Panc1 (cell line): ENCODE measurements around the gene CYBA. TPM values are rescaled to one million over a fixed set of nuclear protein-coding genes. Genes with fewer than 3 reads are reported as not detected.

Experiments
- ATAC-seq: fragments of 200-7000 bp; cut with Tn5 transposase; 2 replicates; pipeline ENCODE4 v1.9.1; 2020; ENCODE audit warnings: mild to moderate bottlenecking, moderate library complexity
- BruUV-seq: library from RNA; stranded (reverse); fragments of 400-500 nt; replicated peaks from 2 replicates; lab custom pipeline; 2021; lab: Mats Ljungman, UMichigan
- CTCF ChIA-PET: fragments of 300-600 bp; sonication (Branson Sonifier 250); formaldehyde crosslinking; loops from one replicate; lab custom pipeline; 2022; ENCODE audit warnings: antibody characterized with exemption; lab: Charles Lee
- POLR2A ChIA-PET: fragments of 300-600 bp; sonication (Branson Sonifier 250); formaldehyde crosslinking; loops from one replicate; lab custom pipeline; 2022; ENCODE audit warnings: antibody characterized with exemption; lab: Charles Lee
- DNase-seq: peaks from one replicate; pipeline ENCODE4 v3.0.0-alpha.2; 2010; ENCODE audit warnings: low read depth, low spot score
- H3K27ac ChIP-seq: 2 replicates; pipeline ENCODE4 v1.5.1; 2011; ENCODE audit warnings: mild to moderate bottlenecking, low read length, inconsistent platforms
- H3K27me3 ChIP-seq: fragments of 200-500 bp; sonication (Bioruptor generic); 2 replicates; pipeline ENCODE4 v1.6.0; 2014; ENCODE audit warnings: low read length, inconsistent platforms; ENCODE audit not compliant: control insufficient read depth, insufficient read depth
- H3K36me3 ChIP-seq: fragments of 200-500 bp; sonication (Bioruptor generic); 2 replicates; pipeline ENCODE4 v1.5.1; 2014; ENCODE audit warnings: inconsistent platforms, mild to moderate bottlenecking, low read length, moderate library complexity; ENCODE audit not compliant: control insufficient read depth, insufficient read depth
- H3K4me1 ChIP-seq: 2 replicates; pipeline ENCODE4 v1.5.1; 2011; ENCODE audit warnings: inconsistent platforms, mild to moderate bottlenecking, low read length, moderate library complexity; ENCODE audit not compliant: control insufficient read depth, insufficient read depth
- H3K4me3 ChIP-seq, 2 experiments: 2 replicates each; pipeline ENCODE4 v1.5.1; 2011 to 2012; ENCODE audit warnings: low read depth in 2 of 2, low read length in 2 of 2, mild to moderate bottlenecking in 2 of 2, inconsistent platforms in 1 of 2, moderate library complexity in 1 of 2
- H3K9me3 ChIP-seq: fragments of 200-500 bp; sonication (Bioruptor generic); 2 replicates; pipeline ENCODE4 v1.5.1; 2014; ENCODE audit warnings: low read depth, mild to moderate bottlenecking, inconsistent platforms, low read length, moderate library complexity; ENCODE audit not compliant: control insufficient read depth, insufficient read depth
- CTCF ChIP-seq: fragments of 450-650 bp; IDR thresholded peaks from 2 replicates; pipeline ENCODE4 v1.5.1; 2017; ENCODE audit warnings: mild to moderate bottlenecking
- POLR2AphosphoS5 ChIP-seq: IDR thresholded peaks from 2 replicates; pipeline ENCODE4 v1.6.1; 2012; ENCODE audit warnings: mild to moderate bottlenecking, low read depth, low read length, moderate library complexity
- SIN3A ChIP-seq: IDR thresholded peaks from 2 replicates; pipeline ENCODE4 v1.6.1; 2012; ENCODE audit warnings: low read depth, mild to moderate bottlenecking, low read length, moderate library complexity, borderline replicate concordance; ENCODE audit not compliant: insufficient read depth
- TCF7L2 ChIP-seq: IDR thresholded peaks from 2 replicates; pipeline ENCODE4 v1.6.1; 2011; ENCODE audit warnings: mild to moderate bottlenecking, low read depth, low read length, inconsistent platforms
- in situ Hi-C: cut with HindIII; loops from 2 replicates; pipeline ENCODE4 v1.10.0; 2016; ENCODE audit warnings: low sequenced_read_pairs, low pct_unique_long_range_greater_than_20kb
- intact Hi-C: fragments of 100-400 bp; cut with micrococcal nuclease; formaldehyde crosslinking; loops from one replicate; pipeline ENCODE4 v1.10.0; 2022; ENCODE audit not compliant: unreplicated experiment
- total RNA-seq: library from RNA; stranded (reverse); gene quantifications from one replicate; pipeline ENCODE4 v1.2.1, GENCODE V29; 2021; ENCODE audit not compliant: unreplicated experiment
- TF ChIP-seq, protein P1 (sequence below), 2 experiments: IDR thresholded peaks; 2 replicates each; pipeline ENCODE4 v1.6.1; 2011 to 2012; ENCODE audit warnings: low read depth in 2 of 2, control low read depth in 1 of 2, low read length in 1 of 2, mild to moderate bottlenecking in 1 of 2, moderate library complexity in 1 of 2; ENCODE audit not compliant: insufficient read depth in 1 of 2

CYBA gene
- total RNA-seq, 1 experiment from 2014 or later, result 233 TPM

DNA sequence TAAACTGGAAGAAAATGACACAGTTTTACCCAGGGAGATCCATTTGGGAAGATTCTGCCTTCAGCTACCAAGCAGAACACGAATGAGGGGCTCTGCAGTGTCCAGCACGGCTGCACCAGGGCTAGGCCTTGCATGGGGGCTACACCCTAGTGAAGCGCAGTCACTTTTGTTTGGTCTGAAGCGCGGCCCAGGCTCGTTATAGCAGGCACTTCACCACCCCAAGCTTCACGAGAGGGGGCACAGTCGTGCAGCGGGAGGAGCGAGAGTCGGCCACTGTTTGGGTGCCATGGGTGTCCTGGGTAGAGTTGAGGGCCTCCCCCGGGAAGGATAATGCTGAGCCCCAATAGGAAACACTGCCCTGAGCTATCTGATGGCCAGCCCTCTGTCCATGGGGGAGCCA lies 34.1 kb downstream of the CYBA start:
- Histone ChIP-seq H3K27me3 (no peaks in the 10 kb centered on the region), H3K27ac (no peak overlapping the region), H3K4me1 (no peaks in the 10 kb centered on the region), H3K4me3 (no peak overlapping the region), H3K9me3 (no peaks in the 10 kb centered on the region), H3K36me3 (no peaks in the 10 kb centered on the region; the same call in 1 of the 2 replicates)
- in situ Hi-C loops, result no loop called here
- CTCF ChIA-PET, result no interaction called here
- no TSS peak for BruUV-seq
- DNase-seq, result no peak
- no peak for ATAC-seq
- TF ChIP-seq POLR2AphosphoS5 (no peak), SIN3A (no peak), TCF7L2 (no peak), CTCF (no peak)
- TF ChIP-seq, protein P1, sequence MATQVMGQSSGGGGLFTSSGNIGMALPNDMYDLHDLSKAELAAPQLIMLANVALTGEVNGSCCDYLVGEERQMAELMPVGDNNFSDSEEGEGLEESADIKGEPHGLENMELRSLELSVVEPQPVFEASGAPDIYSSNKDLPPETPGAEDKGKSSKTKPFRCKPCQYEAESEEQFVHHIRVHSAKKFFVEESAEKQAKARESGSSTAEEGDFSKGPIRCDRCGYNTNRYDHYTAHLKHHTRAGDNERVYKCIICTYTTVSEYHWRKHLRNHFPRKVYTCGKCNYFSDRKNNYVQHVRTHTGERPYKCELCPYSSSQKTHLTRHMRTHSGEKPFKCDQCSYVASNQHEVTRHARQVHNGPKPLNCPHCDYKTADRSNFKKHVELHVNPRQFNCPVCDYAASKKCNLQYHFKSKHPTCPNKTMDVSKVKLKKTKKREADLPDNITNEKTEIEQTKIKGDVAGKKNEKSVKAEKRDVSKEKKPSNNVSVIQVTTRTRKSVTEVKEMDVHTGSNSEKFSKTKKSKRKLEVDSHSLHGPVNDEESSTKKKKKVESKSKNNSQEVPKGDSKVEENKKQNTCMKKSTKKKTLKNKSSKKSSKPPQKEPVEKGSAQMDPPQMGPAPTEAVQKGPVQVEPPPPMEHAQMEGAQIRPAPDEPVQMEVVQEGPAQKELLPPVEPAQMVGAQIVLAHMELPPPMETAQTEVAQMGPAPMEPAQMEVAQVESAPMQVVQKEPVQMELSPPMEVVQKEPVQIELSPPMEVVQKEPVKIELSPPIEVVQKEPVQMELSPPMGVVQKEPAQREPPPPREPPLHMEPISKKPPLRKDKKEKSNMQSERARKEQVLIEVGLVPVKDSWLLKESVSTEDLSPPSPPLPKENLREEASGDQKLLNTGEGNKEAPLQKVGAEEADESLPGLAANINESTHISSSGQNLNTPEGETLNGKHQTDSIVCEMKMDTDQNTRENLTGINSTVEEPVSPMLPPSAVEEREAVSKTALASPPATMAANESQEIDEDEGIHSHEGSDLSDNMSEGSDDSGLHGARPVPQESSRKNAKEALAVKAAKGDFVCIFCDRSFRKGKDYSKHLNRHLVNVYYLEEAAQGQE (IDR thresholded peaks at IDR 0.05; ENCODE audit: insufficient read depth in 1 of 2, low read depth in 2 of 2, low read length in 1 of 2), result no peak
- POLR2A ChIA-PET, result no interaction called here
- intact Hi-C loops, result no loop called here

DNA sequence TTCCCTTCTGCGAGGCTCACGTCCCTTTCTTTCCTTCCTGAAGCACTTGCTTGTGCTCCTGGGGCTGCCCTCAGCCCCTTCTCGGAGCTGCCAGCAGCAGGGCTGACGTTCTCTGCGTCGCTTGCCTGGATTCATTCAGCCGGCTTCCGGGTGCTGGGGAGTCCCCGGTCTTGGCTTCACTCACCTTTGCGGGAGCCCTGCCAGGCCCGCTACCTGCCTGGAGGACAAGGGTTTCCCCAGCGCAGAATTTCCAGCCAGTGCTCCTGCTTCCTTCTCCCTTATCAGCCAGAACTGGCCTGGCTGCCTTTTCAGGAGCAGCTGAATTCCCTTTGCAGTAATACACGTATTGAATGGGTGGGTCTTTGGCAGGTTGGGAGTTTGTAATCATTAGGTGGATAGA lies 34.5 kb downstream of the CYBA start:
- TF ChIP-seq POLR2AphosphoS5 (no peak), CTCF (no peak)
- Histone ChIP-seq H3K9me3 (no peaks in the 10 kb centered on the region), H3K4me1 (no peaks in the 10 kb centered on the region), H3K4me3 (no peak overlapping the region), H3K36me3 (no peaks in the 10 kb centered on the region; the same call in 1 of the 2 replicates), H3K27ac (no peak overlapping the region), H3K27me3 (no peaks in the 10 kb centered on the region)
- DNase-seq, result no peak
- ChIA-PET CTCF (no interaction called here), POLR2A (no interaction called here)
- BruUV-seq, result no TSS peak
- in situ Hi-C loops (no loop called here), intact Hi-C loops (no loop called here)
- no peak for ATAC-seq
